Activated CD8-positive, alpha-beta memory T cell treated with anti-CD3 and anti-CD28 coated beads for 36 hours (primary cell): ENCODE data around the gene TSPAN9. TPM values are rescaled to one million over a fixed set of nuclear protein-coding genes. Genes with fewer than 3 reads are reported as not detected.

Experiments used
- CTCF ChIA-PET: fragments of 350-600 bp; sonication (Branson Sonifier 250); formaldehyde crosslinking; loops from one replicate; lab custom pipeline; 2021; ENCODE audit warnings: antibody characterized with exemption; lab: Charles Lee
- POLR2A ChIA-PET: fragments of 350-600 bp; sonication (Branson Sonifier 250); formaldehyde crosslinking; loops from one replicate; lab custom pipeline; 2021; ENCODE audit warnings: antibody characterized with exemption; lab: Charles Lee
- total RNA-seq, 2 experiments: library from RNA; stranded (reverse); gene quantifications; one replicate each; pipeline ENCODE4 v1.2.3, GENCODE V29; 2021

The TSPAN9 gene
- total RNA-seq, 2 experiments from 2014 or later: 0.29 to 0.40 TPM

DNA sequence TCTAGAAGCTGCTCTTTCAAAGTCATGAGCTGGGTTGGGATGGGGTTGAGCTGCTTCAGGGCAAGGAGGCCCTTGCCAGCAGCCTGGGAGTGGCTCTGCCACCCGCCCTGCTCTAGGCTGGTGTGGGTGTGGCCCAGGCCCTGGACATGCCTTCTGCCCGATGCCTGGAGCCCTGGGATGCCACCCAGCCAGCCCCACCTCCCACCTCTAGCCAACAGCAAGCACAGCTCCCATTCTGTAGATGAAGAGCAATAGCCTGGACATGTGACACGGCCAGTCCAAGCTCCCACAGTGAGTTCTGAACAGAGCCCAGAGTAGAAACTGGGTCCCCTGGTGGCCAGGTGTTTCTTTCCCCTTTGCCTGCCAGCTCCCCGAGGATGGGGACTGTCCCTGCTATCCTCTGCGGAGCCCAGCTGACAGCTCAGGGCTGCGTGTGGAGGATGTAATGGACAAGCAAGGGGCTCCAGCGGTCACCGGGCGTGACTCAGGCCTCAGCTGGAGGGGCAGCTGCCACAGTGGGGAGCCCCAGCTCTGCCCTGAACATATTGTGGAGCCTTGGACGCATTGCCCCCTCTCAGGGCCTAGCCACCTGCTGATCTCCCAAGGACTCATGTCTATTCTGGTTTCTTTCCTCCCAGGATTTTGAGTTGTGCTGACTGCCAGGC lies 165.2 kb downstream of the TSPAN9 start:
- ChIA-PET CTCF (no interaction called here), POLR2A (no interaction called here)

GRCh38 chr12:3243376-3244084 lies 166.4 kb downstream of the TSPAN9 start:
- ChIA-PET POLR2A (no interaction called here), CTCF (no interaction called here)

DNA sequence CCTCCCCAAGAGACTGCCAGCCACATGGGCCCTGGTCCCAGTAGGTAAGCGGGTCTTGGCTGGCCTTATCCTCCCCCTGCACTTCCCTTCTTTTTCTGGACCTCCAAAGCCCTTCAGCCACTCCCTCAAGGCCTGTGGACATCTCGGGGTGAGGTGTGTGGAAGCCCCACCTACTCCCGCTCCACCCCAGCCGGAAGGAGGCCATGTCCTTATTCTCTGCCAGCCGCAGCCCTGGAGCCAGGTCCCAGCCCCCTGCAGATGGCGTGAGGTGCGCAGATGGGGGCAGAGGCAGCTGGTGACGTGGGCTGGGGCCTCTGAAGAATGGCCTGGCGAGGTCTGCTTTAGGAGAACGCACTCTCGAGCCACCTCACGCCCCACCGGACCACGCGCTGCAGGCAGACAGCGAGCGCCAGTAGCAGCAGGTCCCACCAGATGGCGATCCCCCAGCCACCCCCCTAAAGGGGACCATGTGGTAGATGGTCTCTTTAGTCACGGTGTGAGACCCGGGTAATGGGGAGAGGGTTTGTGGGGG lies 167.1 kb downstream of the TSPAN9 start:
- ChIA-PET CTCF (no interaction called here), POLR2A (no interaction called here)

DNA sequence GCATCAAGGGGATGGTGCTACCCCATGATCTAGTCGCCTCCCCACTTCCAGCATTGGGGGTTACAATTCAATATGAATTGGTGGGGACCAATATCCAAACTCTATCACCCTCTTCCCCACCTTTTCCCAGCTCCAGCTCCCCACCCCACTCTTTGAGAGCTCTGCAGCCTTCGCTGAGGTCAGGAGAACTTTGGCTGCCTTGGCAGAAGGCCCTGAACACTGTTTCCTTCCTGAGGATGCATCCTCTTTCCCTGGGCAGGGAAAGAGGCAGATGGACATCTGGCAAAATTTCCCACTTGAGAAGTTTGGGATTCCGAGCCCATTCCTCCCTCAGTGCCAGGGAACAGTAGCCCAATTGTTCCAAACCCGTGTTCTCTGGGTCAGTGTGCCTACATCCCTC lies 169.1 kb downstream of the TSPAN9 start:
- POLR2A ChIA-PET: no interaction called here
- CTCF ChIA-PET: no interaction called here

DNA sequence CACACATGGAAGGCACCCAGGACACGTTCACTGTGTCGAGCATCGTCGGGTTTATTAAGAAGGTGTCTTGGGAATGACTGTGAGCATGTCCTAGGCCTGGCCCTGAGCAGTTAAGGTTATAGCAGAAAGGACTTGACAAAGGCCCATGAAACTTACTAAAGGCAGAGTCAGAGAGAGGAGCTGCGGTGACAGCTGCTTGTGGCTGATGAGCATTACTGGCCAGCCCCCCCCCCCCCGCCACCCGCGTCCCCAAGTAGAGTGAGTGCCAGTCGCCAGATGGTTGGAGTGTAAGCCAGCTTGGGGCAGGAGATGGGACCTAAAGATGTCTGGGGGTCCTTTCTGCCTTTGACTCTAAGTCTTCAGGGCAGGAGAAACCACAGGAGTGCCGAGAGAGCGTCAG lies 169.9 kb downstream of the TSPAN9 start:
- POLR2A ChIA-PET: no interaction called here
- CTCF ChIA-PET: no interaction called here

DNA sequence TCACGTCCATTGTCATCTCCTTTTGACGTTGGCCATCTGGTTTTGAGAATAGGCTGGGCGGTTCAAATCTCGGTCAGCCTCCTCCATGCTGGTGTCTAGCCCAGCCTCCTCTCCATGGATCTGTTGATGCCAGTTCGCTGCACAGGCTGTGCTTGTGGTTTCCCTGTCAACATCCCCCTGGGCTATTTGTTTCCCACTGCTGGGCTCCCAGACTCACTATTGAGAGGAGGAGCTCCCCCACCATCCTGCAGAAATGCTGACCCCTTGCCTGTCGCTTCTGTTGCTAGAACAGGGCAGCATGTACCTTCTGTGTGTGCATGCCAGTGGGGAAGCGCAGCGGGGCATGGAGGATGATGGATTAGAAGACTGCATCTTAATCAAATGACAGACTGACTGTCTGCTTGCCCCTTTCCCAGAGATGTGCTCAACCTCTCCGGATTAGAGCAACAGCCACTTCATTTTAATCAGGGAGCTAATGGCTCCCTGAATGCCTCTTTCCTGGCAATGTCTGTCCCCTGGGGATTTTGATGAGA lies 170.5 kb downstream of the TSPAN9 start:
- ChIA-PET POLR2A (no interaction called here), CTCF (no interaction called here)

GRCh38 chr12:3249081-3249800 lies 172.1 kb downstream of the TSPAN9 start:
- POLR2A ChIA-PET: no interaction called here
- CTCF ChIA-PET: no interaction called here

DNA sequence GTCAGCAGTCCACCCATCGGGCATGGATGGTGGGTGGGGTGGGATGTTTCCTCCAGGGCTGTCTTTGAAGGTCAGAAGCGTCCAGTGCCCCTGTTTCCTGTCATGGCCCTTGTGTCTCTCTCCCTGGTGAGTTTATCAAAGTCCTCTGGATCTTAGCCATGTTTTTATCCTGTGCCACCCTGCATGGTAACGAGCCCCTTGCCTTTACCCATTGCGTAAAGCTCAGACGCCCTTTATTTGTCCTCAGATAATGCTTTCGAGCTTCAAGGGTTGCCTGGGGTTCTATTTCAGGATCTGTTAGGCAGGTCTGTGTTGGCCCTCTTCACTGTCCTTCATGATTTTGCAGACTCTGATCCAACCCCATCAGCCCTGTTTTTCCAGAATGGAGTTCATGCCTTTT lies 172.9 kb downstream of the TSPAN9 start:
- CTCF ChIA-PET: no interaction called here

DNA sequence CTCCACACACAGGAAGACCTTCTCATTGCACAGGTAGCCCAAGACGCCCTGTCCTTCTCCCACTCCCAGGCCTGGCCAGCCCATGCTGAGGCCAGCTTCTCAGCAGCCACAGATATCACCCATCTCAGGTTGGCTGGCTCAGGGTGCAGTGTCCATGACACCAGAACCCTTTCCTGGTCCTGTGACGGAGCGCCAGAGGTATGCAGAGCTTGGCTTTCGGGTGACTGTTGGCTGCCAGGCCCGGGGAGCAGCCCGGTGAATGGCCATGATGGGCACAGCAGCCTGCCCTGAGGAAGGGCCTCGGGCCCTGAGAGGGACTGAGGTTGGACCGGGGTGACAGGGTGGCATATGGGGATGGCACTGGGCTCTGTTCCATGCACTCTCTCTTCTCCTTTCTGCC lies 173.4 kb downstream of the TSPAN9 start:
- ChIA-PET CTCF (no interaction called here), POLR2A (no interaction called here)

More for the DNA sequence above, 172.9 kb downstream of the TSPAN9 start:
- POLR2A ChIA-PET: no interaction called here

DNA sequence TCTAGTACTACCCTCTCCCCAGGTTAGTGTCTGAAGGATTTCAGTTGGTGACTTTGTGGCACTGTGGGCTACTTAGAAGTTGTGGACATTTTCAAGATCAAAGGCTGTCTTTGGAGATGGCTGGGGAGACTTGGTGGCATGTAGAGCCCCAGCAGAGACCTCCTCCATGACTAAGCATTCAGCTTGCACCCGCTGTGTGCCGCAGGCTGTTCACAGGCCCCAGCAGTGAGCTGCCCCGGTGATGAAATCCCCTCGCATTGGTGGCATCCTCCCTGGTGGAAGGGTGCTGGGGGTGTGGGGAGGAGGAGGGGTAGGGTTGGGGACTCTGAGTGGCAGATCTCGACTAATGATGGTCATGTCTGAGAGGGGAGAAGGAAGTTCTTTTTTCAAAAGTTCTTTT lies 173.9 kb downstream of the TSPAN9 start:
- ChIA-PET POLR2A (no interaction called here), CTCF (no interaction called here)

GRCh38 chr12:3251691-3252090 lies 174.5 kb downstream of the TSPAN9 start:
- ChIA-PET CTCF (no interaction called here), POLR2A (no interaction called here)

GRCh38 chr12:3252450-3252891 lies 175.3 kb downstream of the TSPAN9 start:
- ChIA-PET CTCF (no interaction called here), POLR2A (no interaction called here)

GRCh38 chr12:3253682-3254275 lies 176.6 kb downstream of the TSPAN9 start:
- ChIA-PET POLR2A (no interaction called here), CTCF (interaction anchor here (1.4 kb wide), 1 partner anchor 20 kb away, joined by 3 read pairs; no protein-coding TSS in a partner anchor)

GRCh38 chr12:3255057-3255456 lies 177.9 kb downstream of the TSPAN9 start:
- POLR2A ChIA-PET: no interaction called here
- CTCF ChIA-PET: interaction anchor here (1.2 kb wide), 1 partner anchor 45 kb away, joined by 3 read pairs; no protein-coding TSS in a partner anchor

- POLR2A ChIA-PET: no interaction called here
- CTCF ChIA-PET: interaction anchor here (1.2 kb wide), 1 partner anchor 44 kb away, joined by 3 read pairs; no protein-coding TSS in a partner anchor
Observed at GRCh38 chr12:3256103-3256631, 179.0 kb downstream of the TSPAN9 start.

- POLR2A ChIA-PET: no interaction called here
- CTCF ChIA-PET: no interaction called here
Observed at GRCh38 chr12:3257411-3257810, 180.2 kb downstream of the TSPAN9 start.

GRCh38 chr12:3259973-3260372 lies 182.8 kb downstream of the TSPAN9 start:
- CTCF ChIA-PET: no interaction called here
- POLR2A ChIA-PET: no interaction called here

GRCh38 chr12:3261782-3262359 lies 184.7 kb downstream of the TSPAN9 start:
- CTCF ChIA-PET: no interaction called here
- POLR2A ChIA-PET: no interaction called here

DNA sequence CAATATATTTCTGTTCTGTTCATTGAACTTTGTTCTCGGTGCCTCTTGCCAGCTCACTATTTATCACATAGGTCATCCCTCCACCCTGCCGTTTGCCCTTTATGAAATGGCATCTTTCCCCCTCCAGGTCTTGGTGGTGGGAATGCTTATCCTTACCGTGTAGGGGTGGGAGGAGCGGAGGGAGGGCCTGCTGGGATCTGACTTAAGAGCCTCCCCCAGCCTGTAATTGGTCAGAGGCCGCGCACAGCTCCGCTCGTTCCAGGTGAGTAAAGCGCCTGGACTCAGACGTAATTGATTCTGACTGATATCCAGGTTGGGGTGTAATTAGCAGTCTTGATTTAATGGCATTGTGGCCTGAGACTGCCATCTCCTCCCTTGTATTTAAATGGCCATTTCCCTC lies 185.3 kb downstream of the TSPAN9 start:
- POLR2A ChIA-PET: no interaction called here
- CTCF ChIA-PET: no interaction called here
